Coronary artery (tissue), 2 donors: Measurements from ENCODE around the gene LTBP1.

Experiments used
- DNase-seq: peaks from one replicate; pipeline ENCODE4 v3.0.0-alpha.2; 2017; ENCODE audit warnings: low spot score
- H3K27ac ChIP-seq, 2 donors: fragments of 200-600 bp; sonication (generic); one replicate each; pipeline ENCODE4 v1.5.1; 2016 to 2019
- H3K4me3 ChIP-seq: fragments of 200-600 bp; sonication (generic); 2 replicates; pipeline ENCODE4 v1.5.1; 2016; ENCODE audit warnings: mild to moderate bottlenecking, moderate library complexity
- CTCF ChIP-seq: fragments of 200-600 bp; sonication (generic); IDR thresholded peaks from one replicate; pipeline ENCODE4 v1.5.1; 2019; ENCODE audit warnings: antibody characterized with exemption

LTBP1 gene

DNA sequence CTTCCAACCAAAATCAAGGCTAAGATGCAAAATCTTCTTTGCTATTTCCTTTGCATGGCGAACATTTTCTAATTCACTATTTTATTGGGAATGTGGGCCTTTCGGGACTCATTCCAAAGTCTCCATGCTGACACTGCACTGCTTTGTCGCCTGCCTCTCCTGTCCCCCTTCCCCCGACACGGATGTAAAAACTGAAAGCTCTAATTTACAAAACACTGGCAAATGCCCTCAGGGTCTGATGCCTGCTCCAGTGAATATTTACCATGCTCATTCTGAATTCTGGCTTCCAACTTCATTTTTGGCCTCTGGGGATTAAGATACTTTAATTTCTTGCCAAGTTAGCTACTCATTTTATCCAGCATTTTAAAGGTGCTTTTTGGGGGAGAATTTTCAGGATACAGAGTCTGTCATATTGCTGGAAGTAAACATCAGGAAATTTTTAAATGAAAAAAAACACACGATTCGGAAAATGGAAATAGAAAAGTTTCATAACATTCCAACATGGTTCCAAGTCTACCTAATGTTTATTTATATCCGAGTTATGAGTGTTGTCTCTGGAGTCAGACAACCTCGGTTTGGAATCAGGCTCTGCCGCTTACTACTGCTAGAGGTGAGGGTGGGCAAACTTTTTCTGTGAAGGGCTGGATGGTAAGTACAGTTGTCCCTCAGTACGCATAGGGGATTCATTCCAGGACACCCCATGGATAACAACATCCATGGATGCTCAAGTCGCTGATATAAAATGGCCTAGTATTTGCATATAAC lies 14.6 kb upstream of the LTBP1 start:
- no peak for TF ChIP-seq CTCF
- H3K4me3 ChIP-seq: no peak overlapping the region
- H3K27ac ChIP-seq: no peak overlapping the region
- no peak for DNase-seq

DNA sequence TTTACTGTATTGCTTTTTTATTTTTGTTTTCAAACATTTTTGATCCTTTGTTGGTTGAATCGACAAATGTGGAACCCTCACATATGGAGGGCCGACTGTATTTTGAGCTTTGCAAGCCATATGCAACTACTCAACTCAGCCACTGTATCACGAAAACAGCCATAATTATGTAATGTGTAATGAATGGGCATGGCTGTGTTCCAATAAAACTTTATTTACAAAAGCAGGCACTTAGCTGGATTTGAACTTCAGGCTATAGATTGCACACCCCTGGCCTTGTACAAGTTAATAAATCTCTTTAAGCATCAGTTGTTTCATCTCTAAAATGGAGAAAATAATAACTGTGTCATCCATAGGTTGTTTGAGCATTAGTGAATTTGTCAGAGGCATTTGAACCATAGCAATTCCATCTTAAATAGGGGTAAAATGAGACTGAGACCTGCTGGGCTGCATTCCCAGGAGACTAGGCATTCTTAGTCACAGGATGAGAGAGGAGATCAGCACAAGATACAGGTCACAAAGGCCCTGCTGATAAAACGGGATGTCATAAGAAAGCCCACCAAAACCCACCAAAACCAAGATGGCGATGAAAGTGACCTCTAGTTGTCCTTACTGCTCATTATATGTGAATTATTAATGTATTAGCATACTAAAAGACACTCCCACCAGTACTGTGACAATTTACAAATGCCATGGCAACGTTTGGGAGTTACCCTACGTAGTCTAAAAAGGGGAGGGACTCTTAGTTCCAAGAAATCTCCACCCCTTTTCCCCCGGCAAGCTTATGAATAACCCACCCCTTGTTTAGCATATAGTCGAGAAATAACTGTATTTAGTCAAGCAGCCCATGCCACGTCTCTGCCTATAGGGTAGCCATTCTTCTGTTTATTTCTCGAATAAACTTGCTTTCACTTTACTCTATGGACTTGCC lies 13.7 kb upstream of the LTBP1 start:
- no peak for TF ChIP-seq CTCF

DNA sequence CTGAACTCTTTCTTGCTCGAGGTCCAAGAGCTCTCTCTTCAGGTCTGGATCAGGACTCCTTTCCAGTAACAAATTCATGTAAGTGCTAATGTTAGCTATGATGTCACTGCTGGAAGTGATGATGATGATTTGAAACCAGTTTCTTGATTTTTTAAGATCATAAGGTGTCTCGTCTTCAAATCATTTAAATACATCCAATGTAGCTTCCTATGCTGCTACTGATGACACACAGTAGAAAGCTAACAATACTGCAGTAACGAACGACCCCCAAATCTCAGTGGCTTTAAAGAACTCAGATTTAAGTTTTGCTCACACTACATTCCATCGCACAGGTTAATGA lies 13.0 kb upstream of the LTBP1 start:
- TF ChIP-seq CTCF: no peak
- Histone ChIP-seq H3K27ac (no peak overlapping the region), H3K4me3 (no peak overlapping the region)
- DNase-seq: no peak

More for the DNA sequence above, 13.7 kb upstream of the LTBP1 start:
- H3K4me3 ChIP-seq: no peak overlapping the region
- DNase-seq: no peak
- no peak overlapping the region for H3K27ac ChIP-seq

GRCh38 chr2:32937602-32938448 lies 8.9 kb upstream of the LTBP1 start:
- no peak for DNase-seq
- H3K4me3 ChIP-seq: no peak overlapping the region
- H3K27ac ChIP-seq: no peak overlapping the region
- no peak for TF ChIP-seq CTCF

GRCh38 chr2:32938934-32939333 lies 7.8 kb upstream of the LTBP1 start:
- Histone ChIP-seq H3K27ac (no peak overlapping the region), H3K4me3 (no peak overlapping the region)
- TF ChIP-seq CTCF: no peak
- DNase-seq: no peak

DNA sequence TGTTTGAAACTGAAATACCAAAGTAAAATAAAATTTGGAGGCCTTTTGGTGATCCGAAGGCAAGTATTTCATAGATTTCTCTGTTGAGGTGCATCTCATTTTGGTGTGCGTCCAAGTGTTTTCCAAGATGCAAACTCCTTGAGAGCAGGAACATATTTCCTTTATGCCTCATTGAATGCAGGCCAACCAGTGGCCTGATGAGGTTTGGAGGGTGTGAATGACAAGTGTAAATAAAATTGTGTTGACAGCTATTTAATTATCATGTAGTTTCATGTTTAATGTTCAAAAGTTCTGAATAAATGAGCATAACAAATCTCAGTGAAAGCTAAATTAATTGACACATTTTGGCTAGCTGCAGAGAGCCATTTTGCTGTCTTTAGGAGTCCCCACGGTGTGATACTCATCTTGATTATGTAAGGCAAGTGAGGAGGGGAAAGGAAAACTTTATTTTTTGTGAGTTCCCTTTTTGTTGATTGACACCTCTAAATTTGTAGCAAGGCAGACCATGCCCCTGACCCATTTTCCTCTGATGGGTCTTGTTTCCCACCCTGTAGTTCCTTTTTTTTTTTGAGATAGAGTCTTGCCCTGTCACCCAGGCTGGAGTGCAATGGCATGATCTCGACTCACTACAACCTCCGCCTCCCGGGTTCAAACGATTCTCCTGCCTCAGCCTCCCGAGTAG lies 6.3 kb upstream of the LTBP1 start:
- H3K27ac ChIP-seq: no peak overlapping the region
- no peak for DNase-seq
- H3K4me3 ChIP-seq: no peak overlapping the region
- TF ChIP-seq CTCF: no peak
